Measurements from ENCODE around the gene PPP3CA. TPM values are rescaled to one million over a fixed set of nuclear protein-coding genes. Genes with fewer than 3 reads are reported as not detected.

PPP3CA gene
- total RNA-seq, 1 experiment from 2014 or later = 129 TPM

- Histone ChIP-seq H3K4me1 (ENCODE audit: insufficient read depth, low read length, poor library complexity, severe bottlenecking) (peaks cover 39% of the 10 kb centered on the region), H3K27ac (ENCODE audit: low read depth, low read length, poor library complexity, severe bottlenecking) (no peak overlapping the region), H3K9me3 (ENCODE audit: low read depth, low read length, poor library complexity, severe bottlenecking) (no peaks in the 10 kb centered on the region), H3K36me3 (ENCODE audit: insufficient read depth, low read length, poor library complexity, severe bottlenecking) (no peaks in the 10 kb centered on the region), H3K27me3 (replicated peaks; ENCODE audit: insufficient read depth, low read depth, low read length, poor library complexity) (no peaks in the 10 kb centered on the region), H3K4me3 (ENCODE audit: low read depth, low read length, poor library complexity, severe bottlenecking) (no peak overlapping the region)
- no peak for DNase-seq (ENCODE audit: low spot score)
- BruUV-seq (replicated peaks) = no TSS peak
- ChIA-PET CTCF (no interaction called here), POLR2A (ENCODE audit: low non-redundant PET) (no interaction called here)
- intact Hi-C loops (cut with micrococcal nuclease; ENCODE audit: unreplicated experiment) = no loop called here
- TF ChIP-seq EZH2 (IDR thresholded peaks at IDR 0.05; ENCODE audit: borderline replicate concordance, low read depth, low read length, poor library complexity, severe bottlenecking) = no peak
Measured at GRCh38 chr4:101042847-101043246, 304.5 kb downstream of the PPP3CA start.

- peaks cover 48% of the 10 kb centered on the region for H3K4me1 ChIP-seq (ENCODE audit: insufficient read depth, low read length, poor library complexity, severe bottlenecking)
- DNase-seq (ENCODE audit: low spot score) = peak; percentile 59
- TF ChIP-seq EZH2 (IDR thresholded peaks at IDR 0.05; ENCODE audit: borderline replicate concordance, low read depth, low read length, poor library complexity, severe bottlenecking) (no peak), CTCF (conservative IDR thresholded peaks at IDR 0.05; ENCODE audit: low read depth, low read length) (no peak)
- no peaks in the 10 kb centered on the region for H3K36me3 ChIP-seq (ENCODE audit: insufficient read depth, low read length, poor library complexity, severe bottlenecking)
- no peak overlapping the region for H3K4me3 ChIP-seq (ENCODE audit: low read depth, low read length, poor library complexity, severe bottlenecking)
- CTCF ChIA-PET = no interaction called here
- H3K27ac ChIP-seq (ENCODE audit: low read depth, low read length, poor library complexity, severe bottlenecking) = no peak overlapping the region
- H3K27me3 ChIP-seq (replicated peaks; ENCODE audit: insufficient read depth, low read depth, low read length, poor library complexity) = no peaks in the 10 kb centered on the region
- BruUV-seq (replicated peaks) = no TSS peak
- no peaks in the 10 kb centered on the region for H3K9me3 ChIP-seq (ENCODE audit: low read depth, low read length, poor library complexity, severe bottlenecking)
- POLR2A ChIA-PET (ENCODE audit: low non-redundant PET) = no interaction called here
- intact Hi-C loops (cut with micrococcal nuclease; ENCODE audit: unreplicated experiment) = no loop called here
Measured at GRCh38 chr4:101040776-101041175, 306.6 kb downstream of the PPP3CA start.

- intact Hi-C loops (cut with micrococcal nuclease; ENCODE audit: unreplicated experiment) = loop anchor here (5.0 to 10.0 kb wide), 2 partner anchors 283 to 695 kb away; no protein-coding TSS in a partner anchor
- CTCF ChIA-PET = no interaction called here
Measured at GRCh38 chr4:101039367-101039766, 308.0 kb downstream of the PPP3CA start.

More at GRCh38 chr4:101039367-101039766, 308.0 kb downstream of the PPP3CA start:
- no peak for DNase-seq (ENCODE audit: low spot score)
- Histone ChIP-seq H3K4me1 (ENCODE audit: insufficient read depth, low read length, poor library complexity, severe bottlenecking) (peaks cover 44% of the 10 kb centered on the region), H3K36me3 (ENCODE audit: insufficient read depth, low read length, poor library complexity, severe bottlenecking) (no peaks in the 10 kb centered on the region), H3K9me3 (ENCODE audit: low read depth, low read length, poor library complexity, severe bottlenecking) (no peaks in the 10 kb centered on the region), H3K27ac (ENCODE audit: low read depth, low read length, poor library complexity, severe bottlenecking) (no peak overlapping the region), H3K27me3 (replicated peaks; ENCODE audit: insufficient read depth, low read depth, low read length, poor library complexity) (no peaks in the 10 kb centered on the region), H3K4me3 (ENCODE audit: low read depth, low read length, poor library complexity, severe bottlenecking) (no peak overlapping the region)
- TF ChIP-seq CTCF (conservative IDR thresholded peaks at IDR 0.05; ENCODE audit: low read depth, low read length) (no peak), EZH2 (IDR thresholded peaks at IDR 0.05; ENCODE audit: borderline replicate concordance, low read depth, low read length, poor library complexity, severe bottlenecking) (no peak)
- no TSS peak for BruUV-seq (replicated peaks)
- POLR2A ChIA-PET (ENCODE audit: low non-redundant PET) = no interaction called here

Measured in A673 (cell line).